HG03521 (cell line): Measurements from ENCODE around the gene EYA2.

ENCODE experiments used
- ATAC-seq: cut with Tn5 transposase; IDR thresholded peaks from one replicate; pipeline ENCODE4 v1.9.1; 2021; ENCODE audit warnings: mild to moderate bottlenecking, moderate library complexity; ENCODE audit not compliant: unreplicated experiment

EYA2 gene

DNA sequence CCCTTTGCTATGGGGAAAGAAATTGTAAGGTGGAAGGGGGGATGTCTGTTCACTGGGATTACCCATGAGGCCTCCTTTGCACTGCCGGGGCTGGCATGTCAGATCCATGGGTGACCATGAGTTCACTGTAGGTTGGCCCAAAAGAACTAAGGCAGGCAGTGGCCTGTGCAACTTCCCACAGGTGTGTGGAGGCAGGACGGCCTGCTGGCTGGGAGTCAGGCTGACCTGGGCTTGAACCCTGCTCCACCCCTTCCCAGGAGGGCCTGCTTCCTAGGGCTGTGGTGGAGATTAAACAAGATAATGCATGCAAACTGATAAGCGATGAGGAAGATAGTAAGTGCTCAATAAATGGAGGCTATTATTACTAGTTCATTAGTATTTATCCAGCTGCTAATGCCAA is 163.0 kb downstream of the EYA2 start:
- no peak for ATAC-seq

DNA sequence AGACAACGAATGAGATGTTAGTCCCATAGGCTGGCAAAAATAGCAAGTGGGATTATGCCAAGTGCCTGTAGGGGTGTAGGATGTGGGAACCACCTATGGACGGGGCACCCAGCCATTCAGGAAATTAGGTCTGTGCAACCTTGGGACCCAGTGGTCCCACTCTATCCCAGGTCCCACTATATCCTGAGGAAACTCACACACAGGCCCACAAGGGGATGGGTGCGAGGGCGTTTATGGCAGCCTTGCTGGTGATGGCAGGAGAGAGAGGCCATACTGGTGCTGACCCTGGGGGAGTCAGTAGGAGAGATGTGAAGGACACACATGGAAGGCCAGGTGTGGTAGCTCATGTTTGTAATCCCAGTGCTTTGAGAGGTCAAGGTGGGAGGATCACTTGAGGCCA is 163.6 kb downstream of the EYA2 start:
- ATAC-seq, result no peak

DNA sequence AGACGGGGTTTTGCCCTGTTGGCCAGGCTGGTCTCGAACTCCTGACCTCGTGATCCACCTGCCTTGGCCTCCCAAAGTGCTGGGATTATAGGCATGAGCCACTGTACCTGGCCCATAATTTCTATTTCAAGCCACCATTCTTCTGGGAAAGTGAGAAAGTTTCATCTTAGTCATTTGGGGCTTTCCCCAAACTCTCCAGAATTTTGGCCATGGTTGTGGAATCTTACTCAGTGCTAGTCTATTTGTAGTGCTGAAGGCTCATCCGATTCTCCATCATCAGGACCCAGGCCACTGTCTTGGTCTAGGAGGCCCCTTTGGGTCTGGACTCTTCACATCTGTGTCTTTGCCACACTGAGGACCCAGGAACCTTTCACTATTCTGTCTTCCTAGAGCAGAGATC is 164.9 kb downstream of the EYA2 start:
- ATAC-seq, result no peak

DNA sequence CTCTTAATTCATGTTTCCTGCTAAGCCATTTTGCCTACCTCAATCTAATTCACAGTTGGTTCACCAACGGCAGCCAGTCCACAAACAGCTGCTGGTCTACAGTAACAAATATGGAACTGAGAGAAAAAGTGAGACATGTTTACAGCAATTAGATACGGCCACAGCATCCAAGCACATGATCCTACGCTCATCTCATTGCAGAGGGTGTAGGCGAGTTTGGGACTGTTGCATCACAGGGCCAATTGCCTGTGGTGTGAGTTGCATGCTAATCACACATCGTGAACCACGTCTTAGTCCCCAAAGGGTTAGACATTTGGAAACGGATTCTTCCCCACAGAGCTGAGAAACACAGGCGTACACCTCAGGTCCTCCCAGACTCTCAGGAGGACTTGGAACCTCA is 166.9 kb downstream of the EYA2 start:
- no peak for ATAC-seq

DNA sequence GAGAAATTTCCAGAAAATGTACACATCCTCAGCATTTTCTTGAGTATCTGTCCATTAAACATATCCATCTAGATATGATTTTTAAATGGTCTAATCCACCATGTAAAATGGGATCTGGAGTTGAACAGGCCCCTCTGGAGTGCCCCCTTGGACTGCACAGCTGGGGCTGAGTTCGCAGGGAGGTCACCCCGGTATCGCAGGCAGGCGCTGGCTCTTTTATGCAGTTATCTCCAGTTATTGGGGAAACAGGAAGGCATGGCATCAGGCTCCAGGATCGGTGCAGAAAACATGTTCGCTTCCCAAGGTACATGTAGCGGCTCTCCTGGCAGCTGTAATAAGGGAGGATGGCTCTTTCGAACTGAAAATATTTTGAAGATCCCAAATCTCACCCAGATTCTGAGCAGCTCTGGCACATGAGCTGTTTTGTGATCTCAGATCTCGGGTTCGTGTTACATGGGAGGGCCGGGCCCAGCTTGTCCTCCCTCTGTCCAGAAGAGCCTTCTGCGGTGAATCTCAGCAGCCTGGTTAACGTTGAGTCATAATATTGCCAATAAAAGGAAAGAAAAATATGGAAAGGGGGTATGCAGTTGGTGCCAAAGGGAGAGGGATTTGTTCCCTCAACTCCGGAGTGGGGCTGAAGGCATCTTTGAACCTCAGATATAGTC is 167.7 kb downstream of the EYA2 start:
- ATAC-seq, result no peak

DNA sequence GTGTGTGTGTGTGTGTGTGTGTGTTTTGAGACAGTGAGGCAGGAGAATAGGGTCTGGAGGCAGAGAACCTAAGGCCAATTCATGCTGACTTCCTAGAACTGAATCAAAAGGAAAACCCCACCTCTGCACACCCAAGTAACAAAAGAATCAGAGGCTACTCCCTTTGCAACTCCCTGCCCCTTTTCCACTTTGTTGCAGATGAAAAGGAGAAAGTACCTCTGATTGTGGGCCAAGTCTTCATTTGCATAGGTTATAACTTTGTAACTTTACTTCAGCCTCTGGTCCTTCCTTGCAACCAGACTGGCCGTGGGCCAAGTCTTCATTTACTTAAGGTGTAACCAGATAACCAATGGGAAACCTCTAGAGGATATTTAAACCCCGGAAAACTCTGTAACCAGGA is 168.8 kb downstream of the EYA2 start:
- no peak for ATAC-seq

DNA sequence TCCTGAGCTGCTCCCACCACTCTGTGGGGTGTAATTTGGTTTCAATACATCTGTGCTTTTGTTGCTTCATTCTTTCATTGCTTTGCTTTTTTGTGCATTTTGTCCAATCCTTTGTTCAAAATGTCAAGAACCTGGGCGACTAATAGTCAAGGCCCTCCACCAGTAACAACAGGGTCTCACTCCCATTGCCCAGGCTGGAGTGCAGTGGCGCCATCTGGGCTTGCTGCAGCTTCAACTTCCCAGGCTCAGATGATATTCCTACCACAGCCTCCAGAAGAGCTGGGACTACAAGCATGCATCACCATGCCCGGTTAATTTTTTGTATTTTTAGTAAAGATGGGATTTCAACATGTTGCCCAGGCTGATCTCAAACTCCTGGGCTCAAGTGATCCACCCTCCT is 169.2 kb downstream of the EYA2 start:
- no peak for ATAC-seq

DNA sequence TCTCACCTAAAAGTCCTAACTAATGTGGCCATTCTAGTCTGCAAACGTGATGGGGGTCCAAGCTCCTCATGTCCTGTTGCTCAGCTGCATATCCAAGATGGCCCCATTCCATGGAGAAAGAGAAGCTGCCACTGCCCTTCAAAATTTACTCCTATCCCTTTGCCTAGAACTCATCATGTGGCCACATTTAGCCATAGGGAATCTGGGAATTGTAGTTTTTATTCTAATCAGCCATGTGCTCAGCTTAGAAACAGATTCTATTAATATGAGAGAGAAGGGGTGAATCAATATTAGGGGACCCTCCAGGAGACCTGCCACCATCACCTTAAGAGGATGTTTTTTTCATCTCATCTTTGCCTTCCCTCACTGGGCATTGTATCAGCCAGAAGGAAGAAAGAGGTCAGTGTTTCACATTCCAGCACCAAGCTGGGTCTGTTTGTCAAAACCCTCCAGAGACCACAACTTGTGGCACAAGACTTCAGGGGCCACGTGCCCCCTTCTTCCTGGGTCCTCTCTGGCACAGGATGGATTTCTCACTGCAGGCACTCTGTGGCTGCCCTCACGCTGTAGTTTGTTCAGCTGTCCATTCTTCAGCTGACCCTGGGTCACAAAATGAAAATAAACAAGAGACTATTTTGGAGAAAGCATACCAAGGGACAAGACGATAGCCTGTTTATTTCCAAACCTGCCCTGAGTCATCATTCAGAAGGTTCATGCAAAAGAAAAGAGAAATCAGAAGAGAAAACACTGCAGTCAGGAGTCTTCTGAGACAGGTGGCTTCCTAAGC is 172.0 kb downstream of the EYA2 start:
- no peak for ATAC-seq

DNA sequence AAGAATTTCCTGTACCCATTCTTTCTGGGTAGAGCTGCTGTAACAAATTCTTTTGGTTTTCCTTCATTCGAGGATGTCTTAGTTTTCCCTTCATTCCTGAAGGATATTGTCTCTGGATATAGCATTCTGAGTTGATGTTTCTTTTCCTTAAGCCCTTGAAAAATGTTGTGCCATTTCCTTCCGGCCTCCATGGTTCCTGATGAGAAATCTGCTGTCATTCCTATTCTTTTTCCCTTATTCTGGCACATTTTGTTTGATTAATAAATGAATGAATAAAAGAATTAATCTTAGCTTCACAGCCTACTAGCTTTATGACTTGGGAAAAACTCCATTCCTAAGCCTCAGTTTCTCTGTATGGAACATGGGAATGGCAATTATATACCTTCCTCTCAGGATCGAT is 173.1 kb downstream of the EYA2 start:
- no peak for ATAC-seq

DNA sequence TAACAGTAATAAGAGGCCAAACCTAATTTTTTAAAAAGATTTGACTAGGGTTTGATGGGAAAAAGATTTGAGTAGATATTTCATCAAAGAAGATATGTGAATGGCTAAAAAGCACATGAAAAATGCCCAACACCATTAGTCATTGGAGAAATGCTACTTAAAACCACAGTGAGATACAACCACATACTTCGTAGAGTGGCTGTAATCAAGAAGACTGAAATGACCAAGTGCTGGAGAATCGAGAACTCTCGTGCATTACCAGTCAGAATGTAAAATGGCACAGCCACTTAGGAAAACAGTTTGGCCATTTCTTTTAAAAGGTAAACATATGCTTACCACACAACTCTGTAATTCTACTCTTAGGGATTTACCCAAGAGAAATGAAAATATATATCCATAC is 175.5 kb downstream of the EYA2 start:
- no peak for ATAC-seq

DNA sequence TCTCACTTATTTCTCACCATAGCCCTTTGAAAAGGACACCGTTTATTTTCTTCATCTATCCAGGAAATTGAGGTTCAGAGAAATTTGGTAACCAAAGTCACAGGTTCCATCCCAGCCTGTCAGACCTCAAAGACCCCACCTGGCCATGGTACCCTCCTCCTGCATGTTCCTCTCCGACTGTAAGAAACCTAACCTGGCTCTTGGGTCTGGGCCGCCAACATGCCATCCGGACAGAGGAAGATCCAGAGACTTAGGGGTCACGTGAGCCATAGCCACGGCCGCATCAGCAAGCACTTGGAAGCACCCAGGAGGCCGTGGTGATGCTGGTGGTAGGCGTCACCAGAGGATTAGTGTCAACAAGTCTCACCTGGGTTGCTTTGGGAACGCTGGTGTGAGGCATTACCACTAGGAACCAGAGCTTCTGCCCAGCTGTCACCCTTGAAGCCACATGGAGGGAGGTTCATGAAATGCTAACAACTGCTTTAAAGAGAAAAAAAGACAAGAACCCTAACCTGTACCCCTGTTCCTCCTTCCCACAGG is 177.1 kb downstream of the EYA2 start:
- no peak for ATAC-seq

DNA sequence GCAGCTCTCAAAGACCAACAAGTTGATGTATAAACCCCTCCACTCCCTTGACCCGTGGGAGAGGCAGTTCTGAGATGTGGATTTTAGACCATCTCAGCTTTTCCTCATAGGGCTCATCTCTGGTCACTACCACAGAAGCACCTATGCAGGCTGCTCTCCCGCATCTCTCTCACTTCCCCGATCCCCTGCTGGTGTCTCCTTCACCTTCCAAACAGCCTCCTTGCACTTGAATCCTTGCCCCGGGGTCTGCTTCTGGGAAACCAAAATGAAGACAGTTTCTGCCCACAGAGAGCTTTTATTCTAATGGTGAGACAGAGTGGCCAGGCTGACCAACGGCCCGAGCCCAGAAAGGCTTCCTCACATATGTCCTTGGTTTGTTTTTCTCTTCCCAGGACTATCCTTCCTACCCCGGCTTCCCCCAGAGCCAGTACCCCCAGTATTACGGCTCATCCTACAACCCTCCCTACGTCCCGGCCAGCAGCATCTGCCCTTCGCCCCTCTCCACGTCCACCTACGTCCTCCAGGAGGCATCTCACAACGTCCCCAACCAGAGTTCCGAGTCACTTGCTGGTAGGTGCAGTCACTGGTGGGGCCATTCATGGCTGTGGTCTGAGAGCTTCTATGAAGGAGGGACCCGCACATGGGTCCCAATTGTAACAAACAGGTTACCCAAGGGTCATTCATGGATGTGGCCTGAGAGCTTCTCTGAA is 179.3 kb downstream of the EYA2 start:
- ATAC-seq, result no peak

DNA sequence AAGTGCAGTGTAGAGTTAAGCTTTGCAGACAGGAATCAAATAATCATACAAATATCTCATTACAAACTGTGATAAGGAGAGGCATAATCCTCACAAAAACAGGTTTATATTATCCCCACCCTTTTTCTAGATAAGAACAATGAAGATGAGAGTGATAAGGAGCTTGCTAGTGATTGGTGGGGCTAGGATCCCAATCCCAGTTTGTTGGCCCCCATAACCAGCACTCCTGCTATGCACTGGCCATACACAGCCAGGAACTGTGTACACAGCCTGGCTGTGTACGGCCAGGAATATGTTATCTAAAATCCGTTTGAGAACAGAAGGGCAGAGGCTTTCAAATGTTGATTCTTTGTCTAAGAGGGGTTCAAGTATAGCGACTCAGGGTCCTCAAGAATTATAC is 180.6 kb downstream of the EYA2 start:
- ATAC-seq, result no peak

DNA sequence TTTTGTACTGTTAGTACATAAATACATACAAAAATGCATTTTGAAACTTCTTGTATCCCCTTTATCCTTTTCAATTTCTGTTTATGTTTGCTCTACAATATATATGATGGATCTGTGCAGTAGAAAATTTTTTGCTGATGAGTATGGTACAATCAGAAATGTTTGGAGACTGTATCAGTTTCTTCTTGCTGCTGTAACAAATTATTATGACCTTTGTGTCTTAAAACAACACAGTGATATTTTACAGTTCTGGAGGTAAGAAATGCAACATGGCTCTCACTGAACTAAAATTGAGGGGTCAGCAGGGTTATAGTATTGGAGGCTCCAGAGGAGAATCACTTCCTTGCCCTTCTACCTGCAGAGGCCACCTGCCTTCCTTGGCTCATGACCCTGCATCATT is 184.4 kb downstream of the EYA2 start:
- ATAC-seq, result no peak

DNA sequence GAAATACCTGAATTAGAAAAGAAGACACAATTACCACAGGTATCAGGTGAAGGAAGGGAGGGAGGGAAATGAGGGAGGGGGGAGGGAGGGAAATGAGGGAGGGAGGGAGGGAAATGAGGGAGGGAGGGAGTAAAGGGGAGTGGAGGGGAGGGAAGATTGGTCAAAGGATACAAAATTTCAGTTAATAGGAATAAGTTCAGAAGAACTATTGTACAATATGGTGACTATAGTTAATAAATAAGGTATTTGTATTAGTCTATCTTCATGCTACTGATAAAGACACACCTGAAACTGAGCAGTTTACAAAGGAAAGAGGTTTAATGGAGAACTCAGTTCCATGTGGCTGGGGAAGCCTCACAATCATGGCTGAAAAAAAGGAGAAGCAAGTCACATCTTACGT is 185.7 kb downstream of the EYA2 start:
- no peak for ATAC-seq

DNA sequence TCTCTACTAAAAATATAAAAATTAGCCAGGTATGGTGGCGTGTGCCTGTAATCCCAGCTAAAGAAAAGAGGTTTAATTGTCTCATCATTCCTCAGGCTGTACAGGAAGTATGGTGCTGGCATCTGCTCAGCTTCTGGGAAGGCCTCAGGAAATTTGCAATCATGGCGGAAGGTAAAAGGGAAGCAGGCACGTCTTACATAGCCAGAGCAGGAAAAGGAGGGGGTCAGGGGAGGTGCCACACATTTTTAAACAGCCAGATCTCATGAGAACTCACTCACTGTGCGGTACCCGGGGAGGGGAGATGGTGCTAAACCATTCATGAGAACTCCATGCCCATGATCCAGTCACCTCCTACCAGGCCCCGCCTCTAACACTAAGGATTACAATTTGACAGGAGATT is 191.7 kb downstream of the EYA2 start:
- no peak for ATAC-seq

DNA sequence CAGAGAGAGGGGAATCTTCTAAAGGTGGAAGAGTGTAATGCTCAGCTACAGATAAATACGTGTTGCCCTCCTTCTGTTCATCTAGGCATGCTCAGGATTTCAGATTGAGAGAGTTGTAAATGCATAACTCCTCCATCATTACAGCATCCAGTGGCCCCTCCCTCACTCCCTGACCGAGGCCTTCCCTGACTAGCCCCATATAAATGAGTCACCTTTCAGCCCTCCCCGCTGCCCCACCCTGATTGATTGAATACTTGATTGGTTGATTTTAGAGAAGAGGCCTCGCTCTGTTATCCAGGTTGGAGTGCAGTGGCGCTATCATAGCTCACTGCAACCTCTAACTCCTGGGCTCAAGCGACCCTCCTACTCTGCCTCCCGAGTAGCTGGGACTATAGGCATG is 193.7 kb downstream of the EYA2 start:
- ATAC-seq, result no peak

DNA sequence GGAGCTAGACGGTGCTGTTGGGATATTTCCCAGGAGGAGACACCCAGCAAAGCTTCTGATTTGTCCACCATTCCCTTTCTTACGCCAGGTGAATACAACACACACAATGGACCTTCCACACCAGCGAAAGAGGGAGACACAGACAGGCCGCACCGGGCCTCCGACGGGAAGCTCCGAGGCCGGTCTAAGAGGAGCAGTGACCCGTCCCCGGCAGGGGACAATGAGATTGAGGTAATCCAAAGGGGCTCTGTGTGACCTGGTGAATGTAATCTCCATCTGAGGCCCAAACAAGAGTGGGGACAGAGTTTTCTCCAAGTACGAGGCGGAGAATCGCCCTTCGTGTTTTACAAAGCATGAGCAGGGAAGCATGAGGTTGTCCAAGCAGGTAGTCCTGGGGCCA is 194.5 kb downstream of the EYA2 start:
- ATAC-seq, result no peak

DNA sequence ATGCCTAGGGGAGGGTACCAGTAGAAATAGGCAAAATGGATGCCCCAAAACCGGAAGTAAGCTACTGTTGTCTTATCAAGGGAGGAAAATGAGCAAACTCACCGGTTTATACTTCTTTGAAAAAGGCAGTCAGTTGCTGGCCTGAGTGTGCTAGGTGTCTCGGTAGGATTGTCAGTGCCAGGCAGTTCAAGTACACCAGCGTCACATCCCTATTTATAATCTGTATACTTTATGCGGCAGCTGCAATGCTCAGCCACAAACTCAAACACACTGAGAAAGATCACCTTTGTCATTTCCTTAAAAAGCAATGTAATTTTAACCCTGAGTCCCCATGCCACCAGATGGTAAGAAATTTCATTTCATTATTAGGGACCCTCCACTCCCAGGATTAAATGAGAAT is 196.2 kb downstream of the EYA2 start:
- ATAC-seq, result no peak

DNA sequence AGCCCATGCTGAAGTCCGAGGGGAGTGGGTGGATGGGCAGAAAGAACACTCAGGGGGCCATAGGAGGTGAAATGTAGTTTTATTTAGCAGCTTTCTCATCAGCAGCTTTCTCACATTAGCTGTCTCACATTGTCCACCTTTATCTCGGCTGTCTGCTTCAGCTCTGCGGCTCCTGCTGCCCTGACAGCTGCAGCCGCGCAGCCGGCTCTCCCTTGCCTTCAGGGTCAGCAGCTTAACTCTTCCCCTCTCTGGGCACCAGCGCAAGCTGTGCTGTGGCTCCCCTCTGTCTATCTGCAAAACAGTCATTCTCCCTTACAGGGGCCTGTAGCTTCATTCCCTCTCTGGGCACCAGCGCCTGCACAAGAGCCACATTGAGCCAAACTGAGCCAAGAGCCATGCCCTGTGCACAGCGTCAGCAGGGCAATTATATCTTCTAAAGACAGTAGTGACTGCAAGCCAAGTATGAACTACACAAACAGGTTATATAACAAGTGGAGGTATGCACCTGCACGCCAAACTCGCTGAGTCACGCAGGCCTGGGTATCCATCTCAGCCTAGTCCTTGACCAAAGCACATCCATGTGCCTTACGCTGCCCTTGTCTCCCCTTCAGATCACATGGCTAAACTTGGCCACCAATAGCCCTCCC is 198.8 kb downstream of the EYA2 start:
- no peak for ATAC-seq

DNA sequence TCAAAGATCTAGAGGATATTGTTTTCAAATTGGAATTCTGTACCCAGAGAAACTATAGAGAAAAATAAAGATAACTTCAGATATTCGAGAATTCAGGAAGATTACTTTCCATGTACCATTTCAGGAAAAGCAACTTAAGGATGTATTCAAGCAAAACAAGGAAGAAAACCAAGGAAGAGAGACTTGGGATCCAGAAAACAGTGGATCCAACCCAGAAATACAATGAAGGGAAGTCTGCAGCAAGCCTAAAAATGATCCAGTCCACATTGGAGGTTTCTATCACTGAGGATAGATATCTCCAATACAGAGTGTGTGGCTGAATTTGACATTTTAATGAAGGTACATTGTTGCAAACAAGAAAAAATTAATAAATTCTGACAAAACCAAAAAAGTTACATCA is 201.0 kb downstream of the EYA2 start:
- ATAC-seq, result no peak
